ENCODE measurements around the gene NPEPL1. TPM values are rescaled to one million over a fixed set of nuclear protein-coding genes. Genes with fewer than 3 reads are reported as not detected.
A peak's percentile ranks its signal among the peaks of the same experiment; 100 is the strongest.

Gene NPEPL1
- total and polyA plus RNA-seq, 5 donors = 22.0 to 28.8 (median 23.4) TPM

- H3K4me1 ChIP-seq (ENCODE audit: control insufficient read depth, insufficient read depth, low read length) = no peaks in the 10 kb centered on the region
- no peak for ATAC-seq
These were observed 43.1 kb upstream of the NPEPL1 start for GRCh38 chr20:58649288-58650180.

GRCh38 chr20:58650181-58650775 lies 42.3 kb upstream of the NPEPL1 start:
- intact Hi-C loops (cut with DNase I) = loop anchor here in 2 of 4 donors (5.0 to 10.0 kb wide), 2 partner anchors 42 to 415 kb away; partner anchors contain the start of gene NPEPL1 (in 2 of the 2)
- no peaks in the 10 kb centered on the region for H3K27me3 ChIP-seq (ENCODE audit: control insufficient read depth, insufficient read depth)
- peaks cover under 1% of the 10 kb centered on the region for H3K4me1 ChIP-seq (ENCODE audit: control insufficient read depth, insufficient read depth, low read length)
- H3K27ac ChIP-seq (ENCODE audit: low read length) = peak overlapping the region; percentile 93
- H3K4me3 ChIP-seq (ENCODE audit: low read length) = peak overlapping the region; percentile 87
- WGBS = 1% methylated on average over 62 of the region's 62 CpGs
- no peaks in the 10 kb centered on the region for H3K9me3 ChIP-seq (ENCODE audit: control insufficient read depth, low read length)
- DNase-seq (peak; percentile 40 to 86 (median 75)), ATAC-seq (peak; percentile 4 to 25)

More at GRCh38 chr20:58649288-58650180, 43.1 kb upstream of the NPEPL1 start:
- intact Hi-C loops (cut with DNase I) = loop anchor here in 2 of 4 donors (5.0 to 10.0 kb wide), 3 partner anchors 43 to 415 kb away; partner anchors contain the start of gene NPEPL1 (in 2 of the 2)
- H3K4me3 ChIP-seq (ENCODE audit: low read length) = peak overlapping the region; percentile 87
- DNase-seq = peak; percentile 46 to 79 (median 76)
- 7% methylated on average over 73 of the region's 73 CpGs for WGBS
- no peaks in the 10 kb centered on the region for H3K9me3 ChIP-seq (ENCODE audit: control insufficient read depth, low read length)
- no peaks in the 10 kb centered on the region for H3K27me3 ChIP-seq (ENCODE audit: control insufficient read depth, insufficient read depth)
- H3K27ac ChIP-seq (ENCODE audit: low read length) = peak overlapping the region; percentile 93

GRCh38 chr20:58650776-58651558 lies 41.6 kb upstream of the NPEPL1 start, which contains the start of gene STX16:
STX16 (plus strand) TSS chr20:58651283; CDS start chr20:58652007, 724 bp downstream.
- DNase-seq (peak; percentile 90 to 96 (median 96)), ATAC-seq (peak; percentile 96 to 97)
- Histone ChIP-seq H3K27me3 (ENCODE audit: control insufficient read depth, insufficient read depth) (no peaks in the 10 kb centered on the region), H3K4me1 (ENCODE audit: control insufficient read depth, insufficient read depth, low read length) (peaks cover 3% of the 10 kb centered on the region), H3K27ac (ENCODE audit: low read length) (peak within 1 kb of the TSS; percentile 93), H3K9me3 (ENCODE audit: control insufficient read depth, low read length) (no peaks in the 10 kb centered on the region), H3K4me3 (ENCODE audit: low read length) (peak within 1 kb of the TSS; percentile 87)
- intact Hi-C loops (cut with DNase I) = loop anchor here in 2 of 4 donors (5.0 to 10.0 kb wide), 2 partner anchors 41 to 416 kb away; partner anchors contain the start of gene NPEPL1 (in 2 of the 2)
- WGBS = under 1% methylated on average over 49 of the region's 49 CpGs

GRCh38 chr20:58651559-58651945 lies 41.0 kb upstream of the NPEPL1 start:
- DNase-seq (no peak), ATAC-seq (no peak)
- Histone ChIP-seq H3K27ac (ENCODE audit: low read length) (peak overlapping the region; percentile 81), H3K4me1 (ENCODE audit: control insufficient read depth, insufficient read depth, low read length) (peaks cover 3% of the 10 kb centered on the region), H3K27me3 (ENCODE audit: control insufficient read depth, insufficient read depth) (no peaks in the 10 kb centered on the region), H3K9me3 (ENCODE audit: control insufficient read depth, low read length) (no peaks in the 10 kb centered on the region), H3K4me3 (ENCODE audit: low read length) (peak overlapping the region; percentile 87)
- under 1% methylated on average over 18 of the region's 18 CpGs for WGBS
- intact Hi-C loops (cut with DNase I) = loop anchor here in 2 of 4 donors (5.0 to 10.0 kb wide), 2 partner anchors 41 to 417 kb away; partner anchors contain the start of gene NPEPL1 (in 2 of the 2)

- H3K4me3 ChIP-seq (ENCODE audit: low read length) = peak overlapping the region; percentile 87
- peak overlapping the region; percentile 81 for H3K27ac ChIP-seq (ENCODE audit: low read length)
- WGBS = under 1% methylated on average over 30 of the region's 30 CpGs
- H3K9me3 ChIP-seq (ENCODE audit: control insufficient read depth, low read length) = no peaks in the 10 kb centered on the region
- no peaks in the 10 kb centered on the region for H3K27me3 ChIP-seq (ENCODE audit: control insufficient read depth, insufficient read depth)
- ATAC-seq = peak; percentile 27 to 65
- intact Hi-C loops (cut with DNase I) = loop anchor here in 2 of 4 donors (5.0 to 10.0 kb wide), 2 partner anchors 40 to 417 kb away; partner anchors contain the start of gene NPEPL1 (in 2 of the 2)
- peak; percentile 43 to 76 (median 72) for DNase-seq
- peaks cover 3% of the 10 kb centered on the region for H3K4me1 ChIP-seq (ENCODE audit: control insufficient read depth, insufficient read depth, low read length)
These were observed 40.5 kb upstream of the NPEPL1 start for GRCh38 chr20:58651946-58652605.

GRCh38 chr20:58652606-58653294 lies 39.9 kb upstream of the NPEPL1 start:
- H3K4me1 ChIP-seq (ENCODE audit: control insufficient read depth, insufficient read depth, low read length) = peaks cover 3% of the 10 kb centered on the region
- intact Hi-C loops (cut with DNase I) = loop anchor here in 2 of 4 donors (5.0 to 10.0 kb wide), 2 partner anchors 40 to 418 kb away; partner anchors contain the start of gene NPEPL1 (in 2 of the 2)
- H3K4me3 ChIP-seq (ENCODE audit: low read length) = peak overlapping the region; percentile 87
- H3K9me3 ChIP-seq (ENCODE audit: control insufficient read depth, low read length) = no peaks in the 10 kb centered on the region
- WGBS = 6% methylated on average over 12 of the region's 12 CpGs
- no peaks in the 10 kb centered on the region for H3K27me3 ChIP-seq (ENCODE audit: control insufficient read depth, insufficient read depth)
- ATAC-seq (no peak), DNase-seq (no peak)
- peak overlapping the region; percentile 76 for H3K27ac ChIP-seq (ENCODE audit: low read length)

- Histone ChIP-seq H3K9me3 (ENCODE audit: control insufficient read depth, low read length) (no peaks in the 10 kb centered on the region), H3K27ac (ENCODE audit: low read length) (no peak overlapping the region), H3K4me1 (ENCODE audit: control insufficient read depth, insufficient read depth, low read length) (peaks cover 3% of the 10 kb centered on the region), H3K27me3 (ENCODE audit: control insufficient read depth, insufficient read depth) (no peaks in the 10 kb centered on the region), H3K4me3 (ENCODE audit: low read length) (no peak overlapping the region)
- DNase-seq (no peak), ATAC-seq (no peak)
- 82% methylated on average over 4 of the region's 4 CpGs for WGBS
- intact Hi-C loops (cut with DNase I) = loop anchor here in 2 of 4 donors (5.0 to 10.0 kb wide), 2 partner anchors 38 to 420 kb away; partner anchors contain the start of gene NPEPL1 (in 2 of the 2)
These were observed 38.3 kb upstream of the NPEPL1 start for GRCh38 chr20:58654337-58654736.

- Histone ChIP-seq H3K27me3 (ENCODE audit: control insufficient read depth, insufficient read depth) (no peaks in the 10 kb centered on the region), H3K4me1 (ENCODE audit: control insufficient read depth, insufficient read depth, low read length) (peaks cover 5% of the 10 kb centered on the region), H3K27ac (ENCODE audit: low read length) (no peak overlapping the region), H3K4me3 (ENCODE audit: low read length) (no peak overlapping the region), H3K9me3 (ENCODE audit: control insufficient read depth, low read length) (no peaks in the 10 kb centered on the region)
- 57% methylated on average over 6 of the region's 6 CpGs for WGBS
- DNase-seq (no peak), ATAC-seq (no peak)
- intact Hi-C loops (cut with DNase I) = loop anchor here in 1 of 4 donors (10.0 kb wide), 1 partner anchor 421 kb away; no protein-coding TSS in a partner anchor
These were observed 37.1 kb upstream of the NPEPL1 start for GRCh38 chr20:58655328-58656107.

GRCh38 chr20:58656831-58657230 lies 35.8 kb upstream of the NPEPL1 start:
- no peaks in the 10 kb centered on the region for H3K27me3 ChIP-seq (ENCODE audit: control insufficient read depth, insufficient read depth)
- ATAC-seq (no peak), DNase-seq (no peak)
- 34% methylated on average over 2 of the region's 2 CpGs for WGBS
- intact Hi-C loops (cut with DNase I) = loop anchor here in 1 of 4 donors (10.0 kb wide), 1 partner anchor 422 kb away; no protein-coding TSS in a partner anchor
- no peaks in the 10 kb centered on the region for H3K9me3 ChIP-seq (ENCODE audit: control insufficient read depth, low read length)
- H3K4me3 ChIP-seq (ENCODE audit: low read length) = no peak overlapping the region
- no peak overlapping the region for H3K27ac ChIP-seq (ENCODE audit: low read length)
- H3K4me1 ChIP-seq (ENCODE audit: control insufficient read depth, insufficient read depth, low read length) = peaks cover 5% of the 10 kb centered on the region

Measured in right cardiac atrium (tissue), 5 donors.